NCI-H526 treated with DMSO at 0.1 percent for 48 hours (cell line): Measurements from ENCODE around the gene RASGRP4.
"Not testable (repeated sequence)": the region's sequence is repeated elsewhere in the genome, so short reads cannot be mapped to it uniquely, and the experiment has no call there.

ENCODE experiments used
- DNase-seq: peaks from one replicate; lab custom pipeline; 2025; lab: John Stamatoyannopoulos, UW

Gene RASGRP4

GRCh38 chr19:38413416-38413815, 12.6 kb downstream of the RASGRP4 start:
- DNase-seq: no peak

GRCh38 chr19:38412961-38413360, 13.1 kb downstream of the RASGRP4 start:
- DNase-seq: no peak

GRCh38 chr19:38412491-38412890, 13.5 kb downstream of the RASGRP4 start:
- no peak for DNase-seq

GRCh38 chr19:38411898-38412297, 14.1 kb downstream of the RASGRP4 start:
- not testable (repeated sequence) for DNase-seq

- no peak for DNase-seq
Observed at GRCh38 chr19:38411041-38411712, 14.8 kb downstream of the RASGRP4 start.

- DNase-seq: not testable (repeated sequence)
Observed at GRCh38 chr19:38410407-38410806, 15.6 kb downstream of the RASGRP4 start.

- no peak for DNase-seq
Observed at GRCh38 chr19:38409631-38410133, 16.3 kb downstream of the RASGRP4 start.

GRCh38 chr19:38405276-38405675, 20.7 kb downstream of the RASGRP4 start:
- DNase-seq: no peak

- DNase-seq: no peak
Observed at GRCh38 chr19:38404858-38405257, 21.2 kb downstream of the RASGRP4 start.

- DNase-seq: peak; percentile 94
Observed at GRCh38 chr19:38402967-38403674, 22.9 kb downstream of the RASGRP4 start, which contains the start of gene FAM98C. TSS of gene FAM98C (plus strand) at chr19:38403093. CDS start at chr19:38403154, 61 bp downstream.

GRCh38 chr19:38402623-38402966, 23.4 kb downstream of the RASGRP4 start:
- DNase-seq: no peak

GRCh38 chr19:38401148-38401547, 24.9 kb downstream of the RASGRP4 start:
- no peak for DNase-seq

GRCh38 chr19:38400361-38400760, 25.7 kb downstream of the RASGRP4 start:
- DNase-seq: no peak

- no peak for DNase-seq
Observed at GRCh38 chr19:38399537-38399936, 26.5 kb downstream of the RASGRP4 start.

- no peak for DNase-seq
Observed at GRCh38 chr19:38399081-38399480, 26.9 kb downstream of the RASGRP4 start.

GRCh38 chr19:38395381-38396114, 30.5 kb downstream of the RASGRP4 start:
- DNase-seq: no peak

GRCh38 chr19:38394488-38394887, 31.5 kb downstream of the RASGRP4 start:
- no peak for DNase-seq

- no peak for DNase-seq
Observed at GRCh38 chr19:38392707-38393308, 33.2 kb downstream of the RASGRP4 start.

- DNase-seq: no peak
Observed at GRCh38 chr19:38391911-38392464, 34.0 kb downstream of the RASGRP4 start.

- DNase-seq: no peak
Observed at GRCh38 chr19:38389957-38390924, 35.8 kb downstream of the RASGRP4 start.
